Stimulated activated naive CD4-positive, alpha-beta T cell treated with Interleukin-2 at 50 U/mL for 16 hours (primary cell): Measurements from ENCODE around the gene DMD.
"Not testable (repeated sequence)": the region's sequence is repeated elsewhere in the genome, so short reads cannot be mapped to it uniquely, and the experiment has no call there.

Experiments
- DNase-seq: peaks from one replicate; lab custom pipeline; 2025; lab: John Stamatoyannopoulos, UW

Gene DMD

DNA sequence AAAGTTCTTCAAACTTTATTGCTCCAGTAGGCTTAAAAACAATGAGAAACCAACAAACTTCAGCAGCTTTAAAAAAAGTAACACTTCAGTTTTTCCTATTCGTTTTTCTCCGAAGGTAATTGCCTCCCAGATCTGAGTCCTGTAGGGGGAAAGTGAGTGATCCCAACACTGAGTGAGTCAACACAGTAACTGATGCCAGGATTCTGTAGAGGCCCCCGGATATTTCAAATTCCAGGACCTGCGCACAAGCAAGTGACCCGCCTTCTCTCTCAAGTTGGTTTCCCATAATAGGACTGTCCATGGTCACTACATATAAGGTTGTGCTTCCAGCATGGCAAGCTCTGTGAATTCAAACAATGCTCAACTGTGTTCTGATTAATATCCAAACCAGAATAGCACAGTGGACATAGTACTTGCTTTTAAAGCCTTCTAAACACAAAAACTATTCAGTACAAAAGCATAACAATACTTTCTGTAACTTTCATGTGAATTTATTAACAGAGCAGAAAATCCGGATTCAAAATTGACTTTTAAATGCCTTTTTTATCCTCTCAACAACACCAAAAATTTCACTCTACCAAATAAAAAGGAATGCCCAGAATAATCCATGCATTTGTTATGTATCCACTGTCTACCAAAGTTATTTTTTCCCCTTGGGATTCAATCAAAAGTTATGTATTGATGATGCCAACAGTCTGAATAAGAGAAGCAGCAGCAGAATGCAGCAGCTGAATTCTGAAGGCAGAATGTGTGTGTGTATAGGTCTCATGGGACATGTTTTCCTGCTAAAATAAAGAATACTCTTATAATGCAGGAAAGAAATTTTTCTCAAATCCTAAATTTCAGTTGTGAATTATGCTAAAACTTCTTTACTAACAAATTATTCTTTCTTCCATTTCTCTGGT, at the start of gene DMD:
Gene DMD, minus strand, starts transcription at position 194 of the 905 bp plus-strand sequence. CDS start 237 bp downstream, outside the sequence.
- no peak for DNase-seq

DNA sequence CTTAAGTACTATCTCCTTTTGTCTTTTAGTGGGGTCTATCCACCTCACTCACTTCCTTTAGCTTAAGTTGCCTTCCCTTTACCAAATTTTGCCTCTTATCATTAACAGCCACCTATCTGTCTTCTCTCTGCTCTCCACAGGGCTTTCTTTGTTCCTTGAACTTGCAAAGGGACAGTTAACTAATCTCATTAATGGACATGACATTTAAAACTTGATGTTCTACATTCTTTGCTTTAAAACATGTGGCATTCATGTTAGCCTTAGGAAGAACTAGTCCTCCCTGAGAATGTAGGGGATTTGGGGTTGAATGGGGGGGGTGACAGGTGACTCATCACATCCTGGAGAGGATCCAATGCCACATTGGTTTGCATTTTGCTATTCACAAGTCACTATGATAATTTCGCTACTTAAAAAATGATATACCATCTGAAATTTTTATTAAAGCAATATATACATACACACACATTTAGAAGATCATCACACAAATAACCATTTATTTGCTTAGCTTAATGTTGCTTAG, 41.0 kb upstream of the DMD start:
- DNase-seq, result no peak

DNA sequence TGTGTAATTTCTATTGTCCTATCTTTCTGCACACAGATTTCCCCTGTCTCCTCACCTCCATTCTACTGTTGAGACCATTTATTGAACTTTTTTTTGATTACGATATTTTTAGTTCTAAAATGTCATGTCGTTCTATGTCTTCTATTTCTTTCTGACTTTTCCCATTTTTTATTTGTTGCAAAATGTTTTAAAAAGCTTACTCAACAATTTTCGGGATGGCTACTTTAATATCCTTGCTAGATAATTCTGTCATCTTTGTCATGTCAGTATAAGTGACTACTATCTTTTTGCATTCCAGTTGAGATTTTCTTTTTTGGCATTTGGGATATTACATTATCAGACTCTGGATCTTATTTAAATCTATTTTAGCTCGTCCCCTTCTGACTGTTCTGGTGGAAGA, 7.5 kb upstream of the DMD start:
- DNase-seq, result no peak

DNA sequence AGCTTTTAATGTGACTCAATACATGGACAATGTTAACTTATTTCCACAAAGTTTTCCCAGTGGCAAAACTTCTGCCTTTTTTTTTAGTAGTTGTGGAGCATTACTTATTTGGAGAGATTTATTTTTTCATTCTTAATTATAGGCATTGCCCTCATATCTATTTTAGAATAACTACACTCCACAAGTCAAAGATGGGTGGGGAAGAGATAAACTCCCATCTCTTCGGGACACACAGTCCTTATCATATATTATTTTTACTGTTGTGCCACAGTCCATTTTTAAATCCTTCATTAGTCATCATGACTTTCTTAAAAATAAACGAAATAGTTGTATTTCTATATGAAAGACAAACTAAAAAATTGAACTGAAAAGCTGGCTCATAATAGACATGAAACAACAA, 1.2 kb downstream of the DMD start:
- DNase-seq, result no peak

DNA sequence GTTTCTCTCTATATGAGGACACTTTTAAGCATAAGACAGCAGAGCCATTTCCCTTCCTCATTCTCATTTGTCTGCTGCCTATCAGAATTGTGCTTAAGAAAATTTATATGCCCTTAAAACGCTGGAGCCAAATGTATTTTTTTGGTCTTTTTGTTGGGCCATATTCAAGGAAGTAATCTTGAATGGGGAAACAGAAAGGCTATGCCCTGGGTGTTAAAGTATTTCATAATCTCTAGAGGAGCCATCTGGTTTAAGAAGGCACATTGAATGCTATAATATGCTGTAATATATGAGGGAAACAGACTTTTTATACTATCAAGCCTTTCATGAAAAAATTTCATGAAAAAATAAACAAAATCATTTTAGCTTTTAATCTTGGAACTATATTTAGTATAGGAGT, 4.3 kb downstream of the DMD start:
- no peak for DNase-seq

DNA sequence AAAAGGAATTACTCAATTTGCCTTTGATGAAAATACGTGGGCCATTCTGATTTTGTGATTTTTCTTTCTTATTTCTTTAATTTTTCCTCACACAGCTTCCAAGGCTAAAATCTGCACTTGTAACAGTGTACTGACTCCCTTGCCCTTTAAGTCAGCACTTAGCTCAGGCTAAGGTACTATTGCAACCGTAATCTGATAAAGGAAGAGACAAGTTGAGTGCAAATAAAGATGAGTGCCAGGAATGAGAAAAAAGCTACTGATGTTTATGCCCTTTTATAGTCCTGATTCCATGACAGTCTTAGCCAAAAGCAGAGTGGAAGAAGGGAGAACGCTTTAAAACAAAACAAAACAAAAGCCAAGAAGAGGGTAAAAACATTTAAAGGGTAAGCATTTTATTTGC, 6.0 kb downstream of the DMD start:
- no peak for DNase-seq

DNA sequence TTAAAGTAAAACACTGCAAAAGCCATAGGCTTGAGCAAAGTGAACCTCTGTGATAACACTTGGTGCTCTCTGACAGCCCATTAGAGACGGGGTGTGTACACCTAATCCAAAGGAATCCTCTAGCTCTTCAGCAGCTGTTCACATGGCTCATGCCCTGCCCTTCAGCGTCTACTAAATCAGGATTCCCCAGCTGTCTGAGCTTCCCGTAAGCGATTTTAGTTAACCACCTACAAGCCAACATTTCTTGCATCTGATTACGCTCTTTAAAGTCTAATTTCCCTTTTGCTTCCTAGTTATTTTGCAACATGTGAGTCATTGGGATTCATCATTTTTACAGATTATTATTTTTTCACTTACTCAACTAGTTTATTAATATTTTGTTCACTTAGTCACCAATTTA, 6.5 kb downstream of the DMD start:
- DNase-seq, result no peak

DNA sequence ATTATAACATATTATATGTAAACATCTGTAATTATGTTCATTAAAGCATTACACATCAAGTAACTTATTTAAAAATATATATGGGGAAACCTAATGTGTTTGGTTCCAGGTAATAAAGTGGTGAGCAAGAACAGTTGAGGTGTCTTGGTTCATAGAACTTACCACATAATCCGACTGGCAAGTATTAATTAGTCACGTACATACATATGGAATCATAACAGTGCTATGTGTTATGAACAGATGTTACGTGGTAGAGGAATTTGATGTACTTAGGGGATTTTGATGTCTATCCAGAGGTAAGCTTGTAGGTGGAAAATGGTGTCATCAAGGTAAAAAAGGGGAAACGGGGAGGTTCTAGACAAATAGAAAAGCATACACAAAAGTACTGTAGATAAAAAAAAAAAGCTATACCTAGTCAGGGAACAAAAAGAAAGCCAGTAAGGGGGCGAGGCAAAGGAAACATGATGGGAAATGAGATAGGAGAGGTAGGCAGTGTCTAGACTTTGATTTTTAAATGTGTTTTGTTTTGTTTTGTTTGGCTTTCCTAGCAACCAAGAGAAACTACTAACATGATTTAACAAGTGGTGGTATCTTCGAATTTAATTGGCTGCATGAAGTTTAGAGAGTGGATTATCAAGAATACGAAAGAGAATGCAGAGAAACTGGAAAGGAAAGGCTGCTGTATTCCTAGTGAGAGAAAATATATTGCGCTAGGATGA, 12.6 kb downstream of the DMD start:
- DNase-seq, result no peak

DNA sequence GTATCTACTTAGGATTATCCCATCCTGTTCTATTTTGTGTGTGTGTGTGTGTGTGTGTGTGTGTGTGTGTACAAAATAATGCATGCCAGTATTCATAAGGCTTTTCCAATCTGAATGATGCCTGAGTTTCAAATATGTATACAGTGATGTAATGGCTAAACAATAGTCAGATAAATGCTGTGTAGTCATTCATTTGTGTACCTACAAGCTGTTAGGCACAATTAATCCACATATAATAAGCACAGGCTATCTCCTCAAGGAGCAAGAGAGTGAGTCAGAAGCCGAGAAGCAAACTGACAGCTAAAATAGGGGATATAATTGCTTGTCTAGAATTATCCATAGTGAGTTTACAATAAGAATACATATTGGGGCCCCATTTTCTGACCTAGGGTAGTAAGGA, 15.7 kb downstream of the DMD start:
- DNase-seq, result no peak

DNA sequence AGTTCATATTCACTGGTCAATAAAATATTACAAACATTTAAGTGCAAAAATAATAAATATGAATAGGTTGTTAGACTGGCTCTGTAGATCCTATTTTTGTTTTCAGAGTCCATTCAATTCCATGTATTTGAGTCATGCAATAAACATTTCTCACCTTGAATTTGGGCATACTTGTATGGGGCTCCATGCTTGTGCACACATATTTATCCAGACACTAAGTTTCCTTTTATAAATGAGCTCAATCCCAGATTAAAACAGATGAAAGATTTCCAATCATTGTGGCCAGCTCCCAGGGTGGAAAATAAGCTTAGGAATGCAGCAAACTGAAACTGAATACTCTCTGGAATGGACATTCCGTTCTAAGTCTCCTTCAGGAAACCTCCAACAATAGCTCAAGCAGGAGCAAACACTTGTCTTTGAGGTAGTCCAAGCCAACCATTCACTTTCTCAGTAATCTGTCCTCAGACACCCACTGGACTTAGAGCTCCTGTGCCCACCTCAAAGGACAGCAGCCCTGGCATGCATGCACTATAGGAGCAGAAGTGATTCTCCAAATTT, 16.4 kb downstream of the DMD start:
- DNase-seq, result no peak

DNA sequence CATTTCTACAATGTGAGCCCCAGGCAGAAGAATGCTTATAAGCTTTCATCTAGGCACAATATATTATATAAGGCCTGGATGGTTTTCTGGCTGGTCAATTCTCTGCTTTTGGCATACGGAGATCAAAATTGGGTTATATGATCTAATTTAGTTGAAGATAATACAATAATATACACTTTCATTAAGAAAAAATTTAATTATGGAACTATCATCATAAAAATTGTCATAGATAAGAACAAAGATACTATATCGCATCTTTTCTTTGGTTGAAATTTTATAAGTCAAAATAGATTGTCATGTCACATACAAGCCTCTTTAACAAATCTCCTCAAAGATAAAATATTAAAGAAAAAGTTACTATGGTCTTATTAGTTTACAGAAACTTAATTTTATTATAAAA, 17.1 kb downstream of the DMD start:
- no peak for DNase-seq

DNA sequence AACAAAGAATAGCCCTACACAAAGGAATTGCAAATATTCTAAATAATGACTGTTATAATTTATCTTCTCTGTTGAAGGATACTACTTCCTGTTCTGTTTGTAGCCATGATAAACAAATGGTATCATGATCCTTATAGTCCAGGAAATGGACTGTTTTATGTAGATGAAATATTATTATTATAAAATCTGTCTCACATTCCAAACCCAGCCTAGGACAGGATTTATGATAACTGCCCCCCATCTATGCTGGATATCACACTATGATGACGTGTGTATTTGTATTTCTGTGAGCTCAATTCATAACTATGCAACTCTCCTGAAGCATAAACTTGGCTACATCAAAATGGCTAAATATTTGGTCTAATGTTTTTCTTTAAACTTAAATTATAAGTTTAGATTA, 21.3 kb downstream of the DMD start:
- no peak for DNase-seq

DNA sequence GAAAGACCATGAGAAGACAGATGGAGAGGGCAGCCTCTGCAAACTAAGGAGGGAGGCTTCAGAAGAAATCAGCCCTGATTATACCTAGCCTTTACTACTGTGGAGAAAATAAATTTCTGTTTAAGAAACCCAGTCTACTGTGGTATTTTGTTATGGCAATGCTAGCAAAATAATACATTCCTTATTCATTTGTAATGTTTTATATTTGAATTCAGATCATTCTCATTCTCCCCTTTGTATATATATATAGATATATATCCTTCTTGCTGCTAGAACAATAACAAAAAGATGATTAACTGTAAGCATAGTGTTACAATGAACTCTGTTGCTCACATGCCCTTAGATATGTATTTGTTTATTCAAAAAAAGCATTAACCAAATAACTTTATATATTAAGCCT, 22.5 kb downstream of the DMD start:
- no peak for DNase-seq

DNA sequence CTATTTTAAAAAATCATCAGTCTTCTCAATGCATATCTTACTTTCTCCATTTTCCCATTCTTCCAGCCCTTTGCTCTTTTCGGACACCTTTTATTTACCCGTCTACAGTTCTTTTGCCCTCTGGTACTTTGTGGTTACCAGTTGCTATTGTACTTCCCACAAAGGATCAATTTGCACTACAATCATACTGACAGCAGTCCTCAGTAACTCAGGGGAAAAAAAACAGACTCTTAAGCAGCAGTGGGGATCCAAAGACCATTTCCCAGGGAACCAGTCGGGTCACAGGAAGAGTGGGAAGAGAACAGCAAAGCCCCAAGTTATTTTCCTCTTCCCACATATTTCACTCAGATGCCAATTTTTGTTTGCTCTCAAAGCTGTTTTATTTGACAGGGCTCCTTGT, 23.1 kb downstream of the DMD start:
- DNase-seq, result no peak

DNA sequence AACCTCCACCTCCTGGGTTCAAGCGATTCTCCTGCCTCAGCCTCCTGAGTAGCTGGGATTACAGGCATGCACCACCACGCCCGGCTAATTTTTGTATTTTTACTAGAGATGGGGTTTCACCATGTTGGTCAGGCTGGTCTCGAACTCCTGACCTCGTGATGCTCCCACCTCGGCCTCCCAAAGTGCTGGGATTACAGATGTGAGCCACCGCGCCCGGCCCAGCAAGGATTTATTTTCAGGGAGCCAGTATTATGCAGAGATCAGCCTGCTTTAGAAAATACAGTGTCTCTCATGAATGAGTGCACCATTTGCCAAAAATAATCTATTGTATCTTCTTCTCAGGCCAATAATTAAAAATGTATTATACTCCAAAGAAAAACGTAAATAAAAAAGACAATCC, 26.5 kb downstream of the DMD start:
- DNase-seq, result not testable (repeated sequence)

DNA sequence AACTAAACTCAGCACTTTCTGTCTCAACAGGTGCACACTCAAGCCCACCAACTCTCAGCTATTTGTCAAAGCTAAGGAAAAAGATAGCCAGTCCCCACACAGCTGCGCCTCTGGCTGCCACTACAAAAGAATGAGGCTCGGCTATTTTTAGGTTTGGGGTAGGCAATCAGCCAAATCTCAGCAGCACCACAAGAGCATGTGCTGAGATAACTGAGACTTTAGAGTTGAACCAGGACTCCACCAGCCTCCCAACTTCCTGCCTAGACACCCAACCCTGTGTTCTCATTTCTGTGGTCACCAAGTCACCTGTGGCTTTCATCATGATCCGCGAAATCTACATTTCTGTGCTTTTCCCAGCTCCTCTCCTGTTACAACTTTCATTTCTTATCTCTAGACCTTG, 28.0 kb downstream of the DMD start:
- DNase-seq, result no peak

DNA sequence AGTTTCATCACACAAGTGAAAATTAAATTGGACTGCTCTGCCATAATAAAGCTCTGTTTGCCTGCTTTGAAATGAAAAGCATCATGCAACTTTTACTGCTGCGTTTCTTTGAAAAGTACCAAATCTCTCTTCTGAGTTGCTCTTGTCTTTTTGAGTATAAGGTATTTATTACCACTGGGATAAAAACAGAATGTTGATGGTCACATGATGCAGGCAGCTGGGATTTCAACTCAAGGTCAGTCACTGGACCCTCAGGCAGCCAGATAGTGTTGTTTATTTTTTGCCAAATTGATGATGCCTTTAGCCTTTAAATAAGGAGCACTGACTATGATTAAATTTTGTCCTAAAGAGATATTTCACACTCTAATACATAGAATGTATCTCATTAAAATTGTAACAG, 32.7 kb downstream of the DMD start:
- DNase-seq, result no peak

DNA sequence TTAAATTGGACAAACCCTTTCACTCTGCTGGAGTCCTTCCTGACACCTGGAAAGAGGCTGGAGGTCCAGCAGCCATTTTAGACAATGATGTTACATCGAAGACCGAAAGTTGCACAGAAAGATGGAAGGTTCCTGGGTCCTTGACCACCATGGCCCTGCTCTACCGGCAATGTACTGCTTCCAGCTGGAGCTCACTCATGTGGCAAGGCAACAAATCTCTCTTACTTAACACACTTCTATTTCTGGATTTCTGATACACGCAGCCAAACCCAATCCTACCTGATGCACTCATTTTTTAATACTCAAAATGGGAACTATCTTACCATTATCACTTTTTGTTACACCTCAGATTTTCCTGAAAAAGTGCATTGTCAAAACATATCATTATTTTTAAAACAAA, 33.1 kb downstream of the DMD start:
- DNase-seq, result no peak

DNA sequence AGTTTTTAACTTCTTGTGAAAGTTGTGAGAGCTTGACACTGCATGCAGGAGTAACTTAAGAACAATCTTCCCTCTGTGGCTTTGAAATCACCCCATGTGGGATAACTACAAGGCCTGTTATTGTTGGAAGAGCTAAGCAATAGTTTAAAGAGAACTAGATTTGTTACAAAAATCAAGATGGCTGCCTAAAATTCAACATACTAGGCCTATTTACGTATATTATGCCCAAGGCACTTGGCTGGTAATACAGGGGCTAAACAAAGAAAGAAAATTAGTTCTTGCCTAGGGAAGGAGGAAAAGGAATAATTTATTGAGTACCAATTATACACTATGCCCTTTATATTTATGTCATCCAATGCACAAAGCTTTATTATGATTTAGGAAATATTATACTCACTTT, 36.1 kb downstream of the DMD start:
- DNase-seq, result no peak

DNA sequence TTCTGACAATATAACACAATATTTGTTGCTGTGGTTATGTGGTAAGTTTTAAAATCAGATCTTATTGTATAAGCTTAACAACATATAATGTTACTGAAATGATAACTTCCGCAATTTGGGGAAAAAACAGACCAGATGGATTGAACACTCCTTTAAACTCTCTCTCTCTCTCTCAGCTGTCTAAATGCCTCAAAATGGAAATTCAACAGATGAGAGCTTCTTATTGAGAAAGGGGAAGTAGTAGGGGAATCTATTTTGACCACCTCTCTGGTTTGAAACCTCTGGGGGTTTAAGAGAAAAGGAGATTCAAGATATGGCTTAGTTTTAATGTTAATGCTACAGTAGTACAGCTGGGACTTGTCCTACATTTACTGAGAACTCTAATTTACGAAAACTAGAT, 40.3 kb downstream of the DMD start:
- DNase-seq, result no peak

DNA sequence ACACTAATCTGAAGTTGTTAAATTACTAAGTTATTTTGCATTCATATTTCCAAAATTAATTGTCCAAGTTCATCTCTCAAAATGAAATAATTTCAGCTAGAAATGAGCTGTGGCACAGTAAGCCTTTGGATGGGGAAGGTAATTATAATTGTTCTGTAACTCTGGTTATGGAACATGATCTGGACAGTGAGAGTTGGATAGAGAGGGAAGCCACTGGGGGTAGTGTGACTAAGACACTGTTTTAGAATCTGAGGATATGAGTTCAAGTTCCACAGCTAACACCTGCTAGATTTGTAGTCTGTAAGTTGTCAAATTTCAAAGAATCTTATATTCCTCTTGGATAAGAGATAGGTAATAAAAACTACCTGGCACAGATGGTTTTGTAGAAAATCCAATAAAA, 49.5 kb downstream of the DMD start:
- DNase-seq, result no peak

DNA sequence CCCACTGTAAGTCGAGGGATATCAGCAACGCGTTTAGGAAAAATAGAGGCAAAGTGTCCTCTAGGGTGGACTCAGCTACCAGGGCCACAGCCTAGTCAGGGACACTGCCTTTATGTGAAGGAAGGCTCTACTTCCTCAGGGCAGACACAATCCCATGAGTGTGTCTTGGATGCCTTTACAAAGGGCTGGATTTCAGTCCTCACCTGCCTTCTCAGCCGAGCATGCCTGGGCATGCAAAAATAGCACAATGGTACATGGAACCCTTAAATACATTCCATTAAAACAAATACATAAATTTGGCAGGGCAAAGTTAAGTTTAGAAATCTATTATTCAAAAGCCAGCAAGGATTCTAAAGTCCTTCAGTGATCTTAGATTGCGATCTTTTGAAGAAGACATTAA, 51.1 kb downstream of the DMD start:
- DNase-seq, result no peak

DNA sequence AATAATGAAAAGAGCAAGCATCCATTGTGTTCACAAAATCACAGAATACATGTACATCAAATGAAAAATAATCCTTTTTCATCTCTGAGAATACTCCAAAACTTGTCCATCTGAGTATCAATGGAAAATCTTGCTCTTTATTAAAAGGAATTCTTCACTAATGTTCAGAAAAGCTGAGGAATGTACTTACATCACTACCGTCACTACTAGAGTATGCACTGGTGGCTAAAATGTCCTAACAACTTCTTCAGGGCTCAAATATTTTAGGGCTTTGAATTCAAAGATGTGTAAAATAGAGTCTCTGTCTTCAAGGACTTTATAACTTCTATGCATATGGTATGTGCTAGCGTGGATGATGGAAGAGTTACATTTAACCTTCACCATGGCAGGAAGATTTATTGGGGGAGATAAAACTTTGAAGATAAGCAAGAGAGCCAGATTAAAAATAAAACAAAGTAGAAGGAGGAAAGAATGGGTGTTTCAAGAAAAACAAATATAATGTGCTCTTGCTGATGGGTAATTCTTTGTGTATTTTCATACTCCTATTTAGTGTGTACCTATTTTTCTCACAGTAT, 55.1 kb downstream of the DMD start:
- DNase-seq, result no peak
